CD4-positive, alpha-beta T cell treated with Interleukin-10 for 1 hour (primary cell): ENCODE results near the gene KRTAP17-1.
"Not testable (repeated sequence)": the region's sequence is repeated elsewhere in the genome, so short reads cannot be mapped to it uniquely, and the experiment has no call there.

Experiments
- DNase-seq: peaks from one replicate; pipeline ENCODE4 v3.0.0-alpha.2; 2020

The KRTAP17-1 gene, protein sequence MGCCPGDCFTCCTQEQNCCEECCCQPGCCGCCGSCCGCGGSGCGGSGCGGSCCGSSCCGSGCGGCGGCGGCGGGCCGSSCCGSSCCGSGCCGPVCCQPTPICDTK

DNA sequence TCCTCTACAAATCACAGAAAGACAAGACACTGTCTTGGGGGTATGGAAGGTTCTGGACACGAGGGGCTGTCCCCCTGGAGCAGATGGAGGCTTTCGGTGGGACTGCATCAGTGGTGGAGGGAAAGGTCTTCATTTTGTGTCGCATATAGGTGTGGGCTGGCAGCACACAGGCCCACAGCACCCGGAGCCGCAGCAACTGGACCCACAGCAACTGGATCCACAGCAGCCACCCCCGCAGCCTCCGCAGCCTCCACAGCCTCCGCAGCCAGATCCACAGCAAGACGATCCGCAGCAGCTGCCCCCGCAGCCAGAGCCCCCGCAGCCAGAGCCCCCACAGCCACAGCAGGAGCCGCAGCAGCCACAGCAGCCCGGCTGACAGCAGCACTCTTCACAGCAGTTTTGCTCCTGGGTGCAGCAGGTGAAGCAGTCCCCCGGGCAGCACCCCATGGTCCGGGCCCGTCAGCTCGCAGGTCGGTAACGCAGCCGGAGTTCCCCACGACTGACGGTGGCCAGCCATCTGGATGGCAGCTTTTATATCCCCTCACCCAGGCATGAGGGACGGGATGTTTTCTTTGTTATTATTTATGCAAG is at the start of gene KRTAP17-1:
KRTAP17-1 (minus strand) TSS at position 507 of the 591 bp plus-strand sequence; CDS start at position 447, 60 bp downstream.
- no peak for DNase-seq

DNA sequence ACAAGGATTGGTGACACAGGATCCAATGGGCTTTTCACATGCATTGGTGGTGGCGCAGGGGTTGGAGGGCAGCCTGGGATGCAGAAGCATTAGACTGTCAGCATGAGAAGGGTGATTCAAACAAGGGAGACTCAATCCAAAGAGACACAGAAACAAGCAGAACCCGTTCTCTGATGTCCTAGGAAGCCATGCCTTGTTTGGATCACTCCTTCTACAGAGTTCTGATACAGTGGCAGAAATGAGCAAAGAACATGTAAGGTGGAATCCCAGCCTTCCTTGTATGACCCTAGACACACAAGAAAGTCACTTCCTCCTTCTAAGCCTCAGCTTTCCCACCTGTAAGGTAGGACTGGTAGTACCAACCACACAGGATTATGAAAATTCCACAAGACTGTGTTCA is 48.4 kb upstream of the KRTAP17-1 start:
- no peak for DNase-seq

DNA sequence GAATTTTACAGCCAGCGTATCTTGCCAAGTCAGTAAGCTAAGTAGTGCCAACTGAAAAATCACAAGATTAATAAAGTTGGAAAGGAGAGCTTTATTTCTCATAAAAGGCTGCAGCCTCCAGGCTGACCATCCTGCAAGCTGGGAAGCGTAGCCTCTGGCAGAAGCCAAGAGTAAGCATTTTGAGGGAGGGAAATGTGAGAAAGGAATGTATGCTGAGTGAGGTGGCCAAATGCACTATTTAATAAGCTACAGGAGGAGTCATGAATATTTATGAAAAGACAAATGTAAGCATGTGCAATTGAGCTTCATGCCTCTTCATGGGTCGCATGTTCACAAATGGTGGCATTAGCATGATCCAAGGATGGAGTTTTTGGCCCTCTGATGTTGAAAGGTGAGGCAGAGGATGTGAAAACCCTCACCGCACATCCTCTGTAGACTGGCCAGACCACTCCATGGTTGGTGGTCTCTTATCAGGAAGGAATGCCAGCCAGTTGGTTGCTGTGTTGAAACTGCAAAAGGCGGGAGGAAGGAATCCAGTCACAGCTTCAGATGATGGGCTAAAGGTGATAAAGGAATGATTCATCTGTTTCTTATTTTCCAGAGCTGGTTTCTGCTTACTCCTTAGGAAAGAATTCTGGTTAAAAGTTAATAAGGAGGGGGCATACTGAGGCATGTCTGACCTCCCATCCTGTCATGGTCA is 44.9 kb upstream of the KRTAP17-1 start:
- no peak for DNase-seq

DNA sequence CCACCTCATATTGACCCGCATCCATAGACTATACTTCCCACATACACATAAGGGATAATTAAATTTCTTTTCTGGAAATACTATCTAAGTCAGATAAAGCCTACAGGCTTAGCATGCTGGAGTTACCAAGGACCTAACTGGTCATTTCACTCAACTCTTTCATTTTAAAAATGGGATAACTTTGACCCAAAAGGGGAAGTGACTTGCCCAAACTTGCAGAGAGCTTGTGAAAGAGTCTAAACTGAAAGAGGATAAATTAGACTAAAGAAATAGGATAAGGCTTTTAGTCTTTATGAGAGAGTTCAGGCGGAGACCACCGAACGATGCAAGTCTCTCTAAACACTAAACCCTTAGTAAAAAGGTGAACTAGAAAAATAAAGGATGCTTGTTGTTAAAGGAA is 39.0 kb upstream of the KRTAP17-1 start:
- no peak for DNase-seq

DNA sequence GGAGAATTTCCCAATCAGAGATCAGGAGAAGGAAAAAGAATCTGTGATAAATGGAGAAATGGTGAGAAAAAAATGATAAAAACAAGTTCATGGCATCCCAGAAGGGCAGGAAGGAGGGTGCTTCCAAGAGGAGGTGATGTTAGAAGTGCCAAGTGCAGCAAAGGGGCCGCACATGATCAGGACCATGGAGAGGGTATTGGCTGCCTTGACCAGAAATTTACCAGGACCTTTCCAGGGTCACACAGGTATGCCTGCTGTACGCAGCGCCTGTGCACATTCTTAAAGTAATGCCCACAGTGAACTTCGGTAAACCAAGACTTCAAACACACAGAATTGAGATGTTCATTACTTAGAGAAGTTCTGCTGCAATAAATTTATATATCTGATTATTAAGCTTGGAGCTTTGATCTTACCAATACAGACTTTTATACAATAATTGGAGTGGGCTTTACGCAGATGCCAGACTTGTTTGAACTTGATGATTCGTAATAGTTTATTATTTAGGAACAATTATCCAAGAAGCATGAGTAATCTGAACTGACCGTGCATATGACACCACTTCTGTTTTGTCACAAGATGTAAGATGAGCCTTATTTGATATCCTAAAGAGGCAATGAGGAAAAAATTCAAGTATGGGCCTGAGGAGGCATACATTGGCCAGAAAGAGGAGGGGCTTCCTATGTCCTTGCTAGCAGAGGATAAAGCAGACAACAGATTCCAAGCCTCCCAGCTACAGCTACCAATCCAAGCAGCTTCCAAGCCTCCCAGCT is 37.3 kb upstream of the KRTAP17-1 start:
- DNase-seq = no peak

DNA sequence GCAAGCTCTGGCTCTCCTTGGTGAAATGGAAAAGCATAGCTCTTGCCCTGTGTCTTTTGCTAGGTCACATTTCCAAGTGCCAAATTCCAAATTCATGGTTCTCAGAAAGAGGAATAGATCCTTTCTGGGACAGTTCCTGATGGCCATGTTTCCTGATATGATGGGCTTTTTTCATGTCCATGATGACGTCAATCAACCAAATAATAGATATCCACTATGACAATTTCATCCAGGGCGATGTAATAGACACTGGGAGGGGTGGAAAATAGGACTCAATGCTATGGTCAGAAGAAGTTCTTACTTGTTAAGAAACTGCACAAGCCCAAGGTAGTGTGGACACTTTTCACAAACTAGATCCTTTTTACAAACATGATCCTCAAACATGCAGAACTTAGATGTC is 35.7 kb upstream of the KRTAP17-1 start:
- no peak for DNase-seq

DNA sequence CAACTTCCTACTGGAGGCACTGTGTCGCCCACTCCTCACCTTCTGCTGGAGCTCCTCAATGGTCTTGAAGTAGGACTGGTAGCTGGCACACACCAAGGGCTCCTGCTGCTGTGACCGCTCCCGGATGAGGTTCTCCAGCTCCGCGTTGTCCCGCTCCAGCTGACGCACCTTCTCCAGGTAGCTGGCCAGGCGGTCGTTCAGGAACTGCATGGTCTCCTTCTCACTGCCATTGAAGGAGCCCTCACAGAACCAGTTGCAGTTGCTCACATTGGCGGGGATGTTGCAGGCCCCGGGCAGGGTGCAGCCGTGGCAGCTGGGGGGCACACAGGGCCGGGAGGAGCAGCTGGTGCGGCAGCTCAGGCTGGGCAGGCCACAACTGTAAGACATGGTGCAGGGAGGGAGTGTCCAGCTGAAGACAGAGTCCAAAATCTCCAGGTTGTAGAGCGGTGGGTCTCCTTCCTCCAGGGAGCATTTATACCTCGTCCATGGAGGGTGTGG is 34.9 kb upstream of the KRTAP17-1 start, which contains the start of gene KRT33A:
KRT33A (minus strand) TSS at position 448 of the 498 bp plus-strand sequence; CDS start at position 387, 61 bp downstream.
- not testable (repeated sequence) for DNase-seq

DNA sequence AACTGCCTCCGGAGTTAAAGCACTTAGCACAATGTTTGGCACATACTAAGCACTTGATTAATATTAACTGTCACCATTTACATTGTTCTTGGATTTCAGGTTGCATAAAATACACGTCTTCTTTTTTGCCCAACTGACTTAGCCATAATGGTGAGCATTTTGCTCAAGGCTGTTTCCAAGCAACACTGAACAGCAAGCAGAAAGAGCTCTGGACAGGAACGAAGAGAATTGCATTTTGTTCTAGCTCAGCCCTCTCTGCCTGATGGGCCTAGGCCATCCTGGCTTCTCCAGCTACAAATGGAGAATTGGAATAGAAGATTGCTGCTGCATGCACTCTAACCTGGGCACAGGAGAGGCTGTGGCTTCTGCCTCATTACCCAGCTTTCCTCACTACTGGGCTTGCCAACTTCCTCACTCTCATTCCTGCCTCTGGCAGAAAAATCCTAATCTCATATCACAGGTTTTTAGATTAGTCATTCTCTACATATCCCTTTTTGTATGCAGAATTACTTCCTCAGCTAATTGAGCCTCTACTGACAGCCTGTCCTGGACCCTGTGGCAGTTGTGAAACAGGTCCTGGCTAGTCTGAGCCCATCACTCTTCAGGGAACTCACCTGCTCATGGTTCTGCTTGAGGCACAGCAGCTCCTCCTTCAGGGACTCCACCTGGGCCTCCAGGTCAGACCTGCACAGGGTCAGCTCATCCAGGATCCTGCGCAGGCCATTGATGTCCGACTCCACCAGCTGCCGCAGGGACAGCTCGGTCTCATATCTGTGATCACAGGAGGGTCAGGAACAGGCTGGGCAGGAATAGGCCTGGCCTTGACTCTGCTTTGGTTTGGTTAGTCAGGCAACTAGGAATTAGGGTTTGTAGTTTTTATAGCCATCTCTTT is 32.6 kb upstream of the KRTAP17-1 start:
- no peak for DNase-seq

DNA sequence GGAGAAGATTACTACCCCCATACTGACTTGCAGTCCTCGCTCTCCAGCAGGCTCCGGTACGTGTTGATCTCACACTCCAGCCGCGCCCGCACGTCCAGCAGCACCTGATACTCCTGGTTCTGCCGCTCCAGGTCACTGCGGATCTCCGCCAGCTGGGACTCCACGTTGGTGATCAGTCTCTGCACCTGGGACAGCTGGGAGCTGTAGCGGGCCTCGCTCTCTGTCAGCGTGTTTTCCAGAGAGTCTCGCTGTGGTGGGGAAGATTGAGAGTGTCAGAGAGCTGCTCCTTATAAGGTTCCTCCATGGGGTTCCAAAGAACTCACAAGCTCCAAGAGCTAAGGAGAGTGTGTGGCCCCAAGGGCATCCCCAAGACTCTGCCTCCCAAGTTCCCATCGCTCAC is 30.9 kb upstream of the KRTAP17-1 start:
- DNase-seq = not testable (repeated sequence)

DNA sequence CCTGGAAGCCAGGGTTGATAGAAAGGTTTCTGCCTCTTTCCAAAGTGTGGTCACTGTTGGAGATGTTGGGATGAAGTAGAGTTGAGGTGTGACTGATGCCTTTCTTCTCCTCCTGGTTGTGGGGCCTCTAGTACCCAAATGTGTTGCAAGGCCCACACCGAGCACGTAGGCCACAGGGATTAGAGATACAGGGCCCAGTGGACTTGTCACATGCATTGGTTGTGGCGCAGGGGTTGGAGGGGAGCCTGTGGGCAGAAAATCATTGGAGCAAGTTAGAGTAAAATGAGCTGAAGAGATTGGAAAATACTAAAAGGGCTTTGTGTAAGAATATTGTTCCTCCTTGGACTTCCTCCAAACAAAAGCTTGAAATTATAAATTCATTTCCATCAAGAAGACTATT is 30.5 kb upstream of the KRTAP17-1 start:
- no peak for DNase-seq

DNA sequence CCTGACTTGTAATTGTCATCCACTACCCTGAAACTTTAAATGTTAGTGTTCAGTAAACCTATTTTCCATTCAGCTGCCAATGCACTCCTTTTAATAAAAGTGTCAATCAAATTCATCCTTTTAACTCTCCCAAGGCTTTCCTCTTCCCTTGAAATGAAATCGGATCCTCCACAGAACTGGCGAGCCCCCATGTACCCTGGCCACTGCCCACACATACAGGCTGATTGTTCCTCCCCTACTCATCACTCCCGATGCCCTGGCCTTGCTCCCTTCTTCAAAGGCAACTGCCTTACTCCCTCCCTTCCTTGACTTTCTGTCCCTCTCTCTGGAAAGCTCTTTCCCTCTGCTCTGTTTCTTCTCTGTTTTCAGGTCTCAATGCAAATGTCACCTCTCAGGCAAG is 27.5 kb upstream of the KRTAP17-1 start:
- DNase-seq = no peak

DNA sequence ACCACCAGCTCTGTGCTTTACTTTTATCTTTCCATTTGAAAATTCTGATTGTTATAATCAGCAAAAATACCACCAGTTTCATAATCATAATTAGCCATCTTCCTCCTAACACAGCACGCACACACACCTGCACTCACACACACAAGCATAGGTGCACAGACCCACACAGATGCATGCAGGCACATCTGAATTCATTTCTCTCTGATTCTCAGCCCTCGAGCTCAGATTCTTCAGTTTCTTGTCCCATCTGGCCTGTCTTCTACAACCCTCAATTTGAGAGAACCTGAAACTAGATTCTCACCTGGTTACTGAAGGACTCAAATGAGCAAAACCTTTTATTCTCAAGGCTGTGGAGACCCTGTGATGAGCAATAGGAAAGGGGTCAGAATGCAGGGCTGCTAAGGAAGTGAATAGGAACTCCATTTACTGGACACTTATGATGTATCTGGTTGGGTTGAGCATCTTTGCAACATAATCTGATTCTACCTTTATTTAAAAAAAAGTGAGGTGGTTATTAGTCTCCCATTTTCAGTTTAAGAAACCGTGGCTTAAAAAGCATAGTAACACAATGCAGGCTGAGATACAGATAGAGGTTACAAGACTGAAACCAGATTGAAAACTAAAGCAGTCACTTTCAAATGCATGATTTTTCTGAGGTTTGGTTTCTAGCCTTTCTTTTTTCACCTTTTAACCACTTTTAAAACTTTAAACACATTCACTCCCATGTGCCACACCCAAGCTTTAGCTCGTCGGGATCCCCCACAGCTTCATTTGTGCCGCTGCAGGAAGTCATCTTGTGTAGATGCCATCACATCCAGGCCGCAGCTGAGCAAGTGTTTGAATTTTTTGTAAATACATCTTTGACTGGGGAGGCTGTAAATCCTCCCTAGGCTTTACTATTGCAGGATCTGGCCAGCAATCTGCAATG is 25.7 kb upstream of the KRTAP17-1 start:
- DNase-seq = peak; percentile 71

DNA sequence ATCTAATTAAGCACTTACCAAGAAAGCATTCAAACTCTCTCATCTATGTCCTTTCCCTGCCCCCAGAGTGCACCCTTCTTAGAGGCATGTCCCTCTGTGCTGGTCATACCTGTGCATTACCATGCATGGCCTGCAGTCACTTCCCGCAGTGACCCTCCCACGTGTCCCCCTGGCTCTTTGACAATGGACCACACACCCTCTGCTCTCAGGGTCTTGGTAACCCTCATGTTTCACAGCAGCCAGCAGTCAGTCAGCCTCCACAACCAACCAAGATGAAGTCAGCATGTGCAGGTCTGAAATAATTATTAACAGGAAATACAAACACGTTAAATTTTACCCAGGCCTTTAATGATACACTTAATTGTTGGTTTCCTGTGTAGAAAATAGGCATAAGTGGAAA is 25.0 kb upstream of the KRTAP17-1 start:
- no peak for DNase-seq

DNA sequence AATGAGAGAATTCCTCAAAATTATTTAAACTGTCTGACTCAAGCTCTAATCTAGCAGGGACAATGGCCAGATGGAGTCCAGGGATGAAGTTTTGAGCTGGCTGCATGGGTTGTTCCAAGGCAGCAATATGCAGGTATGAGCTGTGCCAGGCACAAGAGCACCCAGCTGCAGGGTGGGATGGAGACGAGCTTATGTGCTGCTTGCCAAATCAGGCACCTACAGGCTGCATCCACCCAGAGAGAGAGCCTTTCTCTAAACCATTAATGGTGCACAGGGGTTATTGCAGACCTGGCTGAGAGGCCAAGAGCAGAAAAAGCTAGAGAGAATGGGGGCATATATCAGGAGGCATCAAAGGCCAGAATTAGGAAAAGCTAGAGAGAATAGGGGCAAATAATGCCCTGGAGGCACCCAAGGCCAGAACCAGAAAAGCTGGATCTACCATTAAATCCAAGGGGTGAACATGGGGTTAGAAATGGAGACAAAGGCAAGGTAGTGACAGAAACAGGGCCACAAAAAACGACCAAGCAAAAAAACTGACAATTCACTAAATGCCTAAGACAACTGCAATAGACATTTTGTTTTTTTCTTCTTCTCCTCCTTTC is 24.2 kb upstream of the KRTAP17-1 start:
- DNase-seq = no peak

DNA sequence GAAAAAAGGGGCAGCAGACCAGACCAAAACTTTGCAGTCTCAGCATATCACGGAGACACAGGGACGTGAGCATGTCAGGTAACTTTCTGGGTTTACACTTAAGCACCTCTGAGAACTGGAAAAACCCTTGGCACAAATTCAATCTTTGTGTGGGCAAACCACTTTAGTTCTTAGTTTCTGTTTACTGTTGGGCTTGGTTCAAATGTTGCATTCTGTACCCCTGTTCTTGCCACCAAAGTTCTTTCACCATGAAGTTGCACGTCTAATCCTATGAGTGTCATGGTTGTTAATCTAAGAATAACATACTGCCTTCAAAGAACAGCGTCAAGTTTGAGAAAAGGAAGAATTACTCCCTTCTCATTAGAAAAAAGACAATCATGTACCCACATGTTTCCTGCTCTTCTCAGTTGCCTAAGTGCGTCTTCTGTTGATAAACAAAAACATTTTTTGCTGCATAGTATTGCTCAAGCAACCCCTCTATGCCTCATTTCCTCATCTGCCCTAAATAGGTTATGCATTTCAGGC is 23.5 kb upstream of the KRTAP17-1 start:
- peak; percentile 85 for DNase-seq

DNA sequence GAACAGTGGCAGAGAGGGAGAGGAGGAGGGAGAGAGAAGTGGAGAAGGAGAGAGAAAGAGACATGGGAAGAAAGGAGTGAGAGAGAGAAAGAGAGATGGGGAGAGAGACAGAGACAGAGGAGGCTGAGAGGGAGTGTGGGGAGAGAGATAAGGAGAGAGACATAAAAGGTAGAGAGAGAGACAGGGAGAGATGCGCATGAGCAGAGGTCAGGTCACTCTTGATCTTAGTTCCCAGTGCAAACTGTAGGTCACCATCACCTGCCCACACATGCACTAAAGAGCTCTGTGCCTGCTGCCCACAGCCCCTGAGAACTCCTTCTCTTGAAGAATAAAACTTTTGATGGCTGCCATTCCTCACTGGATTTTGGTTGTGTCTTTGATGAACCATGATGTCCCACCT is 20.2 kb upstream of the KRTAP17-1 start:
- no peak for DNase-seq

DNA sequence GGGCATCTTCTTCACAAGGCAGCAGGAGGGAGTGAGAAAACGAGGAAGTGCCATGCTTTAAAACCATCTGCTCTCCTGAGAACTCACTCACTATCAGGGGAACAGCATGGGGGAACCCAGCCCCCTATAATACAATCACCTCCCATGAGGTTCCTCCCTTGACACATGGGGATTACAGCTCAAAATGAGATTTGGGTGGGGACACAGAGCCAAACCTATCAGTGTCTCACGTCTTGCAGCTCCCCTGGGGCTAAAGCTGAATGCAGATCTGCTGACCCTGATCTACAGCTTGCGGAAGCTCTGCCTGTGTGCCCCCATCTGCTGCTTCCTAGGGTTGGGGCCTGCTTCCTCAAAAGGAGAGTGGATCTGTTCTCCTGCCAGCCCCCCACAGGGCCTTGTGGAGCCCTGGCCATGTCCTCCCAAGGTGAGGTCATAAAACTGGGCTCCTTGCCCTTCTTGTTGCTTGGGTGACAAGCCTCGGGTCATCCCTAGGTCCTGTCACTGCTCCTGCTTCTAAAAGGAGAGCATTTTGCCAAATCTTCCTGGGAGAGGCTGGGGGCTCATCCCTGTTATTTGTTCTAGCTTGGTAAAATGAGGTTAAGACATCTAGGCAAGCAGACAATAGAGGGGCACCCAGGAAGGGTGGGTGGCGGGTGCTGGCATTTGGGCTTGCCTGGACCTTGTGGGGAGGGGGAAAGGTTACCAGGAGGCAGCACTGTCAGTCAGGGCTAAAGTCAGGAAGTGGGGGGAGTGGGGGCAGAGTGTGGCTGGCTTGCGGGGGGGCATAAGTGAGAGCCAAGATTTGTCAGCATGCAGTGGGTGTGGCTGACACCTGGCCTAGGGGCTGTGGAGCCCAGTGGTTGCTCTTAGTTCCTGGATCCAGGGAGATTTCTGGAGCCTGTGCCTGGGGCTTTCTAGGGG is 19.1 kb upstream of the KRTAP17-1 start:
- peak; percentile 21 for DNase-seq

DNA sequence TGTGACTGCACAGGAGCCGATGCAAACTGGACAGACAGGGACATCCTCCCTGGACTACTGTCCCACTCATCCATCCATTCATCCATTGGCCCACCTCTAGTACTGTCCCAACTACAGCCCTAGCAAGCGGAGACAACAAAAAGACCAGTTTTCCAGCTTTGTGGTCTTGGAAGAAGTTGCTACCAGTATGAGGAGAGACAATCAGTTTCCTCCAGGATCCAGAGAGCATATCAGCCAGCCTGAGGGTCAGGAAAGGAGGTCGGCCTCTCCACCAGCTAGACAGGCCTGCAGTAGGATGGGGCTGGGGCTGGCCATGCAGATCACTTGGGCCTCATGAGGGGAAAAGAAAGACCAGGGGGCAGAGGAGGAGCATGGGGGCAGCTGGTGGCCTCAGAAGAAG is 18.3 kb upstream of the KRTAP17-1 start:
- no peak for DNase-seq

DNA sequence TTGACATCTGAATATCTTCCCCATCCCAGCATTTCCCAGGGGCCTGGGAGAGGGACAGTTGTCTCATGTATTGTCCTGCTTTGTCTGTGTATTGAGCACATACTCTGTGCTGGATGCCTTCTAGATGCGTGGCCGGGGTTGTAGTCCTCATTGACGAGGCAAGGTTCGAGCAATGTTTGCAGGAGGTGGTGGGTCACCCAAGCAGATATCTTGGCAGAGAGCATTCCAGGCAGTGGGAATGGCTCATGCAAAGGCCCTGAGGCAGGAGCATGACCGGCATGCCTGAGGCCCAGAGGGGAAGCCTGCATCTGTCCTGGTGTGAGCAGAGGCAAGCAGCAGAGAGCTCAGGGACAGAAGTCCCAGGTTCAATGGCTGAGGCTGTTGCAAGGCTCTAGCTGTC is 17.6 kb upstream of the KRTAP17-1 start:
- no peak for DNase-seq
